Measurements from ENCODE around the gene DLK1. TPM values are rescaled to one million over a fixed set of nuclear protein-coding genes. Genes with fewer than 3 reads are reported as not detected.

The DLK1 gene
- total and polyA plus RNA-seq, 2 of the 13 experiments (the other 11 are each of a cell fraction or from before 2014, with no cell fraction given): 95.5 to 312 TPM

- peak; percentile 87; the same call in 1 of the 2 replicates for TF ChIP-seq ZBTB4 (CRISPR knock-in tag; IDR thresholded peaks at IDR 0.05; ENCODE audit: borderline replicate concordance)
- peak; percentile 57; the same call in 1 of the 2 replicates for TF ChIP-seq FOXA3 (CRISPR knock-in tag; IDR thresholded peaks at IDR 0.05)
- TF ChIP-seq ZNF687 (CRISPR knock-in tag; IDR thresholded peaks at IDR 0.05): peak; percentile 91
- TF ChIP-seq CC2D1A (CRISPR knock-in tag; IDR thresholded peaks at IDR 0.05): no peak
- peak; percentile 66; the same call in 1 of the 2 replicates for TF ChIP-seq ZNF3 (CRISPR knock-in tag; IDR thresholded peaks at IDR 0.05)
- TF ChIP-seq NCOA2 (CRISPR knock-in tag; IDR thresholded peaks at IDR 0.05): 0 out of 2 replicates have a peak, but pooled peaks have one; percentile 24
- TF ChIP-seq NRL (CRISPR knock-in tag; IDR thresholded peaks at IDR 0.05; ENCODE audit: borderline replicate concordance): peak; percentile 58; the same call in 1 of the 2 replicates
- no peak for TF ChIP-seq ZNF607 (CRISPR knock-in tag; IDR thresholded peaks at IDR 0.05; ENCODE audit: borderline replicate concordance)
- 0 out of 2 replicates have a peak, but pooled peaks have one; percentile 21 for TF ChIP-seq IKZF5 (CRISPR knock-in tag; IDR thresholded peaks at IDR 0.05)
- no peak for TF ChIP-seq ZNF75D (CRISPR knock-in tag; IDR thresholded peaks at IDR 0.05; ENCODE audit: borderline replicate concordance)
- TF ChIP-seq TEAD3 (CRISPR knock-in tag; optimal IDR thresholded peaks at IDR 0.05; ENCODE audit: borderline replicate concordance): peak; percentile 47
- TF ChIP-seq DZIP1 (CRISPR knock-in tag; IDR thresholded peaks at IDR 0.05): no peak
- TF ChIP-seq ZBTB38 (CRISPR knock-in tag; IDR thresholded peaks at IDR 0.05): peak; percentile 100
- TF ChIP-seq ETV5 (CRISPR knock-in tag; IDR thresholded peaks at IDR 0.05; ENCODE audit: borderline replicate concordance): peak; percentile 90
Observed at GRCh38 chr14:100692859-100693558, 33.7 kb upstream of the DLK1 start (continued).
